HEK293 (cell line): ENCODE data around the gene PTPN6.
A peak's percentile ranks its signal among the peaks of the same experiment; 100 is the strongest.

Source experiments
- MEIS1 ChIP-seq: sonication (generic); formaldehyde crosslinking; IDR thresholded peaks from 2 replicates; pipeline ENCODE4 v1.8.1; 2022; ENCODE audit warnings: missing genetic modification reagents, mild to moderate bottlenecking, borderline replicate concordance
- SCRT1 ChIP-seq: fragments of 450-650 bp; formaldehyde crosslinking; IDR thresholded peaks from 2 replicates; pipeline ENCODE4 v1.5.1; 2016; ENCODE audit warnings: missing biosample characterization, missing genetic modification characterization, borderline replicate concordance
- SP2 ChIP-seq: fragments of 450-650 bp; formaldehyde crosslinking; IDR thresholded peaks from 2 replicates; pipeline ENCODE4 v1.5.1; 2016; ENCODE audit warnings: missing biosample characterization, missing genetic modification characterization
- TRIM28 ChIP-seq: IDR thresholded peaks from 2 replicates; pipeline ENCODE4 v1.6.1; 2011; ENCODE audit warnings: low read length, control low read depth, borderline replicate concordance
- WT1 ChIP-seq: fragments of 450-650 bp; formaldehyde crosslinking; IDR thresholded peaks from 2 replicates; pipeline ENCODE4 v1.5.1; 2016; ENCODE audit warnings: missing biosample characterization, missing genetic modification characterization
- ZBTB1 ChIP-seq: fragments of 450-650 bp; formaldehyde crosslinking; IDR thresholded peaks from 2 replicates; pipeline ENCODE4 v1.5.1; 2016; ENCODE audit warnings: missing biosample characterization, missing genetic modification characterization
- ZBTB21 ChIP-seq: fragments of 450-650 bp; formaldehyde crosslinking; IDR thresholded peaks from 2 replicates; pipeline ENCODE4 v1.5.1; 2017; ENCODE audit warnings: missing biosample characterization, missing genetic modification characterization
- ZBTB26 ChIP-seq: fragments of 450-650 bp; formaldehyde crosslinking; optimal IDR thresholded peaks from 2 replicates; pipeline ENCODE3; 2016; ENCODE audit warnings: missing biosample characterization, mild to moderate bottlenecking, missing genetic modification characterization
- ZEB2 ChIP-seq: fragments of 450-650 bp; formaldehyde crosslinking; IDR thresholded peaks from 2 replicates; pipeline ENCODE4 v1.5.1; 2016; ENCODE audit warnings: missing biosample characterization, missing genetic modification characterization
- ZNF155 ChIP-seq: fragments of 450-650 bp; formaldehyde crosslinking; IDR thresholded peaks from 2 replicates; pipeline ENCODE4 v1.5.1; 2016; ENCODE audit warnings: missing biosample characterization, missing genetic modification characterization
- ZNF174 ChIP-seq: fragments of 450-650 bp; formaldehyde crosslinking; IDR thresholded peaks from 2 replicates; pipeline ENCODE4 v1.5.0; 2017; ENCODE audit warnings: missing biosample characterization, mild to moderate bottlenecking, missing genetic modification characterization
- ZNF26 ChIP-seq: fragments of 450-650 bp; formaldehyde crosslinking; IDR thresholded peaks from 2 replicates; pipeline ENCODE4 v1.5.1; 2016; ENCODE audit warnings: missing biosample characterization, missing genetic modification characterization
- ZNF311 ChIP-seq: fragments of 450-650 bp; formaldehyde crosslinking; IDR thresholded peaks from 2 replicates; pipeline ENCODE4 v1.5.1; 2017; ENCODE audit warnings: missing biosample characterization, missing genetic modification characterization, borderline replicate concordance
- ZNF416 ChIP-seq: fragments of 450-650 bp; formaldehyde crosslinking; IDR thresholded peaks from 2 replicates; pipeline ENCODE4 v1.5.1; 2016; ENCODE audit warnings: missing biosample characterization, missing genetic modification characterization
- ZNF473 ChIP-seq: fragments of 450-650 bp; formaldehyde crosslinking; IDR thresholded peaks from 2 replicates; pipeline ENCODE4 v1.5.1; 2017; ENCODE audit warnings: missing biosample characterization, missing genetic modification characterization
- ZNF600 ChIP-seq: fragments of 450-650 bp; formaldehyde crosslinking; IDR thresholded peaks from 2 replicates; pipeline ENCODE4 v1.5.1; 2016; ENCODE audit warnings: missing biosample characterization, missing genetic modification characterization
- ZNF645 ChIP-seq: fragments of 450-650 bp; formaldehyde crosslinking; IDR thresholded peaks from 2 replicates; pipeline ENCODE4; 2016; ENCODE audit warnings: missing biosample characterization, missing genetic modification characterization
- ZNF654 ChIP-seq: fragments of 450-650 bp; formaldehyde crosslinking; IDR thresholded peaks from 2 replicates; pipeline ENCODE4 v1.5.1; 2016; ENCODE audit warnings: low read depth, missing biosample characterization, missing genetic modification characterization
- ZNF660 ChIP-seq: fragments of 450-650 bp; IDR thresholded peaks from 2 replicates; pipeline ENCODE4 v1.5.1; 2018; ENCODE audit warnings: missing biosample characterization, mild to moderate bottlenecking, missing genetic modification characterization
- ZNF704 ChIP-seq: fragments of 450-650 bp; formaldehyde crosslinking; IDR thresholded peaks from 2 replicates; pipeline ENCODE4 v1.5.1; 2016; ENCODE audit warnings: missing biosample characterization, missing genetic modification characterization
- ZNF785 ChIP-seq: fragments of 450-650 bp; formaldehyde crosslinking; IDR thresholded peaks from 2 replicates; pipeline ENCODE4 v1.5.1; 2016; ENCODE audit warnings: missing biosample characterization, missing genetic modification characterization
- ZNF830 ChIP-seq: fragments of 450-650 bp; IDR thresholded peaks from 2 replicates; pipeline ENCODE4 v1.5.0; 2018; ENCODE audit warnings: missing biosample characterization, missing genetic modification characterization, low read depth, mild to moderate bottlenecking, moderate library complexity
- ZNF843 ChIP-seq: fragments of 450-650 bp; formaldehyde crosslinking; IDR thresholded peaks from 2 replicates; pipeline ENCODE4 v1.5.1; 2016; ENCODE audit warnings: missing biosample characterization, missing genetic modification characterization
- ZXDB ChIP-seq: fragments of 450-650 bp; formaldehyde crosslinking; IDR thresholded peaks from 2 replicates; pipeline ENCODE4 v1.5.1; 2016; ENCODE audit warnings: missing biosample characterization, missing genetic modification characterization
- TF ChIP-seq, protein P1 (sequence below): fragments of 450-650 bp; formaldehyde crosslinking; IDR thresholded peaks from 2 replicates; pipeline ENCODE4 v1.5.1; 2016; ENCODE audit warnings: missing biosample characterization, missing genetic modification characterization
- TF ChIP-seq, protein P2 (sequence below): fragments of 450-650 bp; formaldehyde crosslinking; IDR thresholded peaks from 2 replicates; pipeline ENCODE4 v1.5.1; 2016; ENCODE audit warnings: missing biosample characterization, missing genetic modification characterization
- TF ChIP-seq, protein P3 (sequence below): fragments of 450-650 bp; formaldehyde crosslinking; IDR thresholded peaks from 2 replicates; pipeline ENCODE4 v1.5.1; 2016; ENCODE audit warnings: missing biosample characterization, missing genetic modification characterization, low read depth

PTPN6 gene

DNA sequence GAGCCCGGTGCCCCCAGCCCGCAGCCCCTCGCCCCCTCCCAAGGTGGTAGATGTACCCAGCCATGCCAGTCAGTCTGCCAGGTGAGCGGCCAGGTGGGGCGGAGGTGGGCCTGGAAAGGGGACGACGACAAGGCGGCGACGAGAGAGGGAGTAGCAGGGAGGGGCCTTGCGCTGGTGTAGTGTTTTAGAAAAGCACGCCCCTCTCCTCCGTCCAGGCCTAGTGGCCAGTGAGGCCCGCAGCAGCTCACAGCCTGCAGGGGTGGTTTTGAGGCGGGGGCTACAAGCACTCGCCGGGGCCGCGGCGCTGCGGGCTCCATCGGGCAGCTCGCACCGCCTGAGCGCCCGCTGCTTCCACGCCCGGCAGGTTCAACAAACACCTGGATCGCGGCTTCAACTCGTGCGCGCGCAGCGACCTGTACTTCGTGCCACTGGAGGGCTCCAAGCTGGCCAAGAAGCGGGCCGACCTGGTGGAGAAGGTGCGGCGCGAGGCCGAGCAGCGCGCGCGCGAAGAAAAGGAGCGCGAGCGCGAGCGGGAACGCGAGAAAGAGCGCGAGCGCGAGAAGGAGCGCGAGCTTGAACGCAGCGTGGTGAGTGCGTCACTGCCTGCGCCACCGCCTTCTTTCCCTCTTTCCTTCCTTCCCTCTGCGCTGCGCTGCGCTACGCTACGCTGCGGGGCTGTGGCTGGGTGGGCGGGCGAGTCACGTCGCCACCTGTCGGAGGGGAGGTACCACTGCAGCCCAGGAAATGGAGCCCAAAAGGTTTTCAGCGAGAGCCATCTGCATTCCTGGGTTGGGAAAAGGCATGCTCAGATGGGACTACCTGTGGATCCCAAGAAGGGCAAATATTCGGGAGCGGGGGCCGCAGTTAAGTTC lies 13.4 kb upstream of the PTPN6 start (continued):
- TF ChIP-seq, protein P1, sequence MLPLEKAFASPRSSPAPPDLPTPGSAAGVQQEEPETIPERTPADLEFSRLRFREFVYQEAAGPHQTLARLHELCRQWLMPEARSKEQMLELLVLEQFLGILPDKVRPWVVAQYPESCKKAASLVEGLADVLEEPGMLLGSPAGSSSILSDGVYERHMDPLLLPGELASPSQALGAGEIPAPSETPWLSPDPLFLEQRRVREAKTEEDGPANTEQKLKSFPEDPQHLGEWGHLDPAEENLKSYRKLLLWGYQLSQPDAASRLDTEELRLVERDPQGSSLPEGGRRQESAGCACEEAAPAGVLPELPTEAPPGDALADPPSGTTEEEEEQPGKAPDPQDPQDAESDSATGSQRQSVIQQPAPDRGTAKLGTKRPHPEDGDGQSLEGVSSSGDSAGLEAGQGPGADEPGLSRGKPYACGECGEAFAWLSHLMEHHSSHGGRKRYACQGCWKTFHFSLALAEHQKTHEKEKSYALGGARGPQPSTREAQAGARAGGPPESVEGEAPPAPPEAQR (tag by site-specific recombination), result no peak
- TF ChIP-seq ZBTB21 (peak; percentile 97), ZEB2 (peak; percentile 94), ZNF174 (tag by site-specific recombination) (no peak), SP2 (tag by site-specific recombination) (peak; percentile 94), ZNF311 (tag by site-specific recombination) (no peak), ZNF830 (tag by site-specific recombination) (no peak), ZBTB26 (tag by site-specific recombination) (peak; percentile 100), TRIM28 (peak; percentile 91), ZNF785 (tag by site-specific recombination) (no peak; the same call in 1 of the 2 replicates), ZNF843 (tag by site-specific recombination) (0 out of 2 replicates have a peak, but pooled peaks have one; percentile 72), WT1 (peak; percentile 60; the same call in 1 of the 2 replicates), ZNF645 (tag by site-specific recombination) (0 out of 2 replicates have a peak, but pooled peaks have one; percentile 21), ZBTB1 (tag by site-specific recombination) (no peak), ZNF416 (tag by site-specific recombination) (no peak), ZNF654 (tag by site-specific recombination) (no peak; the same call in 1 of the 2 replicates), ZNF704 (no peak), MEIS1 (CRISPR knock-in tag) (no peak), ZNF600 (tag by site-specific recombination) (peak; percentile 99), ZNF660 (tag by site-specific recombination) (peak; percentile 89), SCRT1 (tag by site-specific recombination) (peak; percentile 88), ZNF26 (no peak), ZXDB (tag by site-specific recombination) (peak; percentile 94), ZNF155 (no peak), ZNF473 (tag by site-specific recombination) (no peak)
- TF ChIP-seq, protein P2, sequence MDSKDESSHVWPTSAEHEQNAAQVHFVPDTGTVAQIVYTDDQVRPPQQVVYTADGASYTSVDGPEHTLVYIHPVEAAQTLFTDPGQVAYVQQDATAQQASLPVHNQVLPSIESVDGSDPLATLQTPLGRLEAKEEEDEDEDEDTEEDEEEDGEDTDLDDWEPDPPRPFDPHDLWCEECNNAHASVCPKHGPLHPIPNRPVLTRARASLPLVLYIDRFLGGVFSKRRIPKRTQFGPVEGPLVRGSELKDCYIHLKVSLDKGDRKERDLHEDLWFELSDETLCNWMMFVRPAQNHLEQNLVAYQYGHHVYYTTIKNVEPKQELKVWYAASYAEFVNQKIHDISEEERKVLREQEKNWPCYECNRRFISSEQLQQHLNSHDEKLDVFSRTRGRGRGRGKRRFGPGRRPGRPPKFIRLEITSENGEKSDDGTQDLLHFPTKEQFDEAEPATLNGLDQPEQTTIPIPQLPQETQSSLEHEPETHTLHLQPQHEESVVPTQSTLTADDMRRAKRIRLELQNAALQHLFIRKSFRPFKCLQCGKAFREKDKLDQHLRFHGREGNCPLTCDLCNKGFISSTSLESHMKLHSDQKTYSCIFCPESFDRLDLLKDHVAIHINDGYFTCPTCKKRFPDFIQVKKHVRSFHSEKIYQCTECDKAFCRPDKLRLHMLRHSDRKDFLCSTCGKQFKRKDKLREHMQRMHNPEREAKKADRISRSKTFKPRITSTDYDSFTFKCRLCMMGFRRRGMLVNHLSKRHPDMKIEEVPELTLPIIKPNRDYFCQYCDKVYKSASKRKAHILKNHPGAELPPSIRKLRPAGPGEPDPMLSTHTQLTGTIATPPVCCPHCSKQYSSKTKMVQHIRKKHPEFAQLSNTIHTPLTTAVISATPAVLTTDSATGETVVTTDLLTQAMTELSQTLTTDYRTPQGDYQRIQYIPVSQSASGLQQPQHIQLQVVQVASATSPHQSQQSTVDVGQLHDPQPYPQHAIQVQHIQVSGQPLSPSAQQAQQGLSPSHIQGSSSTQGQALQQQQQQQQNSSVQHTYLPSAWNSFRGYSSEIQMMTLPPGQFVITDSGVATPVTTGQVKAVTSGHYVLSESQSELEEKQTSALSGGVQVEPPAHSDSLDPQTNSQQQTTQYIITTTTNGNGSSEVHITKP, result peak; percentile 47; the same call in 1 of the 2 replicates
- TF ChIP-seq, protein P3, sequence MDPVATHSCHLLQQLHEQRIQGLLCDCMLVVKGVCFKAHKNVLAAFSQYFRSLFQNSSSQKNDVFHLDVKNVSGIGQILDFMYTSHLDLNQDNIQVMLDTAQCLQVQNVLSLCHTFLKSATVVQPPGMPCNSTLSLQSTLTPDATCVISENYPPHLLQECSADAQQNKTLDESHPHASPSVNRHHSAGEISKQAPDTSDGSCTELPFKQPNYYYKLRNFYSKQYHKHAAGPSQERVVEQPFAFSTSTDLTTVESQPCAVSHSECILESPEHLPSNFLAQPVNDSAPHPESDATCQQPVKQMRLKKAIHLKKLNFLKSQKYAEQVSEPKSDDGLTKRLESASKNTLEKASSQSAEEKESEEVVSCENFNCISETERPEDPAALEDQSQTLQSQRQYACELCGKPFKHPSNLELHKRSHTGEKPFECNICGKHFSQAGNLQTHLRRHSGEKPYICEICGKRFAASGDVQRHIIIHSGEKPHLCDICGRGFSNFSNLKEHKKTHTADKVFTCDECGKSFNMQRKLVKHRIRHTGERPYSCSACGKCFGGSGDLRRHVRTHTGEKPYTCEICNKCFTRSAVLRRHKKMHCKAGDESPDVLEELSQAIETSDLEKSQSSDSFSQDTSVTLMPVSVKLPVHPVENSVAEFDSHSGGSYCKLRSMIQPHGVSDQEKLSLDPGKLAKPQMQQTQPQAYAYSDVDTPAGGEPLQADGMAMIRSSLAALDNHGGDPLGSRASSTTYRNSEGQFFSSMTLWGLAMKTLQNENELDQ, result no peak
